Activated CD4-positive, alpha-beta T cell treated with anti-CD3 and anti-CD28 coated beads, Interleukin-2, amount 10 ng/mL, durations not matched to agents 7 days and 5 days (primary cell): ENCODE data around the gene CAB39. TPM values are rescaled to one million over a fixed set of nuclear protein-coding genes. Genes with fewer than 3 reads are reported as not detected.

ENCODE experiments used
- CTCF ChIA-PET: fragments of 350-600 bp; sonication (Branson Sonifier 250); formaldehyde crosslinking; loops from one replicate; lab custom pipeline; 2021; ENCODE audit warnings: antibody characterized with exemption; lab: Charles Lee
- POLR2A ChIA-PET: fragments of 350-600 bp; sonication (Branson Sonifier 250); formaldehyde crosslinking; loops from one replicate; lab custom pipeline; 2021; ENCODE audit warnings: antibody characterized with exemption; lab: Charles Lee
- DNase-seq: peaks from one replicate; pipeline ENCODE4 v3.0.0-alpha.2; 2020
- H3K27ac Mint-ChIP-seq: one replicate; pipeline ENCODE4 v1.8.0; 2021; ENCODE audit warnings: mild to moderate bottlenecking, moderate library complexity, mixed read lengths
- H3K27me3 Mint-ChIP-seq: one replicate; pipeline ENCODE4 v1.8.0; 2021; ENCODE audit warnings: mixed read lengths
- H3K36me3 Mint-ChIP-seq: one replicate; pipeline ENCODE4 v1.8.0; 2021; ENCODE audit warnings: low read depth, mixed read lengths
- H3K4me1 Mint-ChIP-seq: one replicate; pipeline ENCODE4 v1.8.0; 2021; ENCODE audit warnings: mixed read lengths
- H3K4me3 Mint-ChIP-seq: one replicate; pipeline ENCODE4 v1.8.0; 2021; ENCODE audit warnings: mild to moderate bottlenecking, moderate library complexity, mixed read lengths
- H3K9me3 Mint-ChIP-seq: one replicate; pipeline ENCODE4 v1.8.0; 2021; ENCODE audit warnings: mixed read lengths
- total RNA-seq, 2 experiments: library from RNA; stranded (reverse); gene quantifications; one replicate each; pipeline ENCODE4 v1.2.3, GENCODE V29; 2021

The CAB39 gene
- total RNA-seq, 2 experiments from 2014 or later, result 135 to 154 TPM

- H3K27ac Mint-ChIP-seq, result peak overlapping the region; percentile 2
- POLR2A ChIA-PET, result interaction anchor here (0.6 kb wide), 1 partner anchor 15 kb away, joined by 3 read pairs; no protein-coding TSS in a partner anchor
- no peak overlapping the region for H3K4me3 Mint-ChIP-seq
- no peaks in the 10 kb centered on the region for H3K27me3 Mint-ChIP-seq
- CTCF ChIA-PET, result interaction anchor here (3.4 kb wide), 1 partner anchor 7 kb away, joined by 16 read pairs; no protein-coding TSS in a partner anchor
- H3K36me3 Mint-ChIP-seq, result peaks cover 63% of the 10 kb centered on the region
- peaks cover 14% of the 10 kb centered on the region for H3K9me3 Mint-ChIP-seq
- peaks cover 37% of the 10 kb centered on the region for H3K4me1 Mint-ChIP-seq
- DNase-seq, result no peak
Measured at GRCh38 chr2:230796280-230796862, 83.7 kb downstream of the CAB39 start.

GRCh38 chr2:230797515-230798495 lies 85.2 kb downstream of the CAB39 start:
- peaks cover 7% of the 10 kb centered on the region for H3K9me3 Mint-ChIP-seq
- CTCF ChIA-PET, result interaction anchor here (0.7 to 3.4 kb wide), 20 partner anchors 9 to 775 kb away, joined by 3 to 16 read pairs (median 4); partner anchors contain the start of gene CAB39
- H3K36me3 Mint-ChIP-seq, result peaks cover 62% of the 10 kb centered on the region
- POLR2A ChIA-PET, result interaction anchor here (0.7 to 1.3 kb wide), 2 partner anchors 75 to 84 kb away, joined by 3 to 7 read pairs; no protein-coding TSS in a partner anchor
- DNase-seq, result no peak
- H3K27ac Mint-ChIP-seq, result no peak overlapping the region
- peaks cover 31% of the 10 kb centered on the region for H3K4me1 Mint-ChIP-seq
- H3K27me3 Mint-ChIP-seq, result no peaks in the 10 kb centered on the region
- H3K4me3 Mint-ChIP-seq, result no peak overlapping the region

- Mint-ChIP-seq H3K36me3 (peaks cover 62% of the 10 kb centered on the region), H3K4me3 (no peak overlapping the region), H3K9me3 (peaks cover under 1% of the 10 kb centered on the region), H3K4me1 (peaks cover 32% of the 10 kb centered on the region), H3K27me3 (no peaks in the 10 kb centered on the region), H3K27ac (peak overlapping the region; percentile 43)
- ChIA-PET POLR2A (interaction anchor here (0.7 to 1.3 kb wide), 2 partner anchors 76 to 85 kb away, joined by 3 to 7 read pairs; no protein-coding TSS in a partner anchor), CTCF (interaction anchor here (0.7 to 3.4 kb wide), 20 partner anchors 10 to 776 kb away, joined by 3 to 16 read pairs (median 4); partner anchors contain the start of gene CAB39)
- peak; percentile 80 for DNase-seq
Measured at GRCh38 chr2:230798769-230799399, 86.2 kb downstream of the CAB39 start.

GRCh38 chr2:230805353-230806017 lies 92.8 kb downstream of the CAB39 start:
- CTCF ChIA-PET, result interaction anchor here (0.6 kb wide), 1 partner anchor 16 kb away, joined by 3 read pairs; no protein-coding TSS in a partner anchor
- no peak for DNase-seq
- H3K4me3 Mint-ChIP-seq, result no peak overlapping the region

GRCh38 chr2:230807729-230808128 lies 95.1 kb downstream of the CAB39 start:
- H3K27ac Mint-ChIP-seq, result no peak overlapping the region
- POLR2A ChIA-PET, result no interaction called here
- CTCF ChIA-PET, result no interaction called here
- no peak overlapping the region for H3K4me3 Mint-ChIP-seq
- peaks cover 65% of the 10 kb centered on the region for H3K36me3 Mint-ChIP-seq
- no peaks in the 10 kb centered on the region for H3K9me3 Mint-ChIP-seq
- no peaks in the 10 kb centered on the region for H3K27me3 Mint-ChIP-seq
- peaks cover 17% of the 10 kb centered on the region for H3K4me1 Mint-ChIP-seq
- DNase-seq, result no peak

More at GRCh38 chr2:230805353-230806017, 92.8 kb downstream of the CAB39 start:
- peaks cover 23% of the 10 kb centered on the region for H3K4me1 Mint-ChIP-seq
- no peak overlapping the region for H3K27ac Mint-ChIP-seq
- H3K36me3 Mint-ChIP-seq, result peaks cover 67% of the 10 kb centered on the region
- H3K27me3 Mint-ChIP-seq, result no peaks in the 10 kb centered on the region
- H3K9me3 Mint-ChIP-seq, result no peaks in the 10 kb centered on the region
- POLR2A ChIA-PET, result no interaction called here

GRCh38 chr2:230809015-230809414 lies 96.4 kb downstream of the CAB39 start:
- H3K36me3 Mint-ChIP-seq, result peaks cover 62% of the 10 kb centered on the region
- H3K4me1 Mint-ChIP-seq, result peaks cover 8% of the 10 kb centered on the region
- POLR2A ChIA-PET, result no interaction called here
- DNase-seq, result no peak
- no peaks in the 10 kb centered on the region for H3K27me3 Mint-ChIP-seq
- no peak overlapping the region for H3K27ac Mint-ChIP-seq
- CTCF ChIA-PET, result interaction anchor here (0.7 to 3.5 kb wide), 4 partner anchors 10 to 168 kb away, joined by 3 to 8 read pairs (median 4); no protein-coding TSS in a partner anchor
- no peak overlapping the region for H3K4me3 Mint-ChIP-seq
- H3K9me3 Mint-ChIP-seq, result no peaks in the 10 kb centered on the region

GRCh38 chr2:230809677-230810251 lies 97.1 kb downstream of the CAB39 start:
- H3K4me1 Mint-ChIP-seq, result peaks cover 12% of the 10 kb centered on the region
- ChIA-PET CTCF (interaction anchor here (0.6 to 3.5 kb wide), 4 partner anchors 11 to 169 kb away, joined by 3 to 8 read pairs (median 4); no protein-coding TSS in a partner anchor), POLR2A (no interaction called here)
- peak overlapping the region; percentile 4 for H3K27ac Mint-ChIP-seq
- DNase-seq, result no peak
- H3K9me3 Mint-ChIP-seq, result no peaks in the 10 kb centered on the region
- peaks cover 61% of the 10 kb centered on the region for H3K36me3 Mint-ChIP-seq
- H3K27me3 Mint-ChIP-seq, result no peaks in the 10 kb centered on the region
- H3K4me3 Mint-ChIP-seq, result no peak overlapping the region

- CTCF ChIA-PET, result interaction anchor here (1.0 to 3.5 kb wide), 2 partner anchors 12 to 13 kb away, joined by 3 to 8 read pairs; no protein-coding TSS in a partner anchor
- H3K27ac Mint-ChIP-seq, result no peak overlapping the region
- no peak for DNase-seq
- H3K4me1 Mint-ChIP-seq, result peaks cover 21% of the 10 kb centered on the region
- H3K4me3 Mint-ChIP-seq, result no peak overlapping the region
- no peaks in the 10 kb centered on the region for H3K27me3 Mint-ChIP-seq
- peaks cover 64% of the 10 kb centered on the region for H3K36me3 Mint-ChIP-seq
- POLR2A ChIA-PET, result interaction anchor here (0.7 kb wide), 1 partner anchor 432 kb away, joined by 3 read pairs; no protein-coding TSS in a partner anchor
- H3K9me3 Mint-ChIP-seq, result no peaks in the 10 kb centered on the region
Measured at GRCh38 chr2:230811508-230811907, 98.9 kb downstream of the CAB39 start.

- Mint-ChIP-seq H3K4me3 (no peak overlapping the region), H3K27me3 (no peaks in the 10 kb centered on the region), H3K9me3 (no peaks in the 10 kb centered on the region), H3K36me3 (peaks cover 66% of the 10 kb centered on the region), H3K27ac (no peak overlapping the region), H3K4me1 (peaks cover 25% of the 10 kb centered on the region)
- ChIA-PET POLR2A (interaction anchor here (0.7 kb wide), 1 partner anchor 432 kb away, joined by 3 read pairs; no protein-coding TSS in a partner anchor), CTCF (interaction anchor here (3.5 kb wide), 1 partner anchor 13 kb away, joined by 8 read pairs; no protein-coding TSS in a partner anchor)
- no peak for DNase-seq
Measured at GRCh38 chr2:230812033-230812432, 99.4 kb downstream of the CAB39 start.

GRCh38 chr2:230814616-230815015 lies 102.0 kb downstream of the CAB39 start:
- DNase-seq, result no peak
- ChIA-PET POLR2A (no interaction called here), CTCF (interaction anchor here (1.2 to 2.4 kb wide), 2 partner anchors 10 to 14 kb away, joined by 3 to 10 read pairs; no protein-coding TSS in a partner anchor)
- Mint-ChIP-seq H3K4me1 (peaks cover 19% of the 10 kb centered on the region), H3K27me3 (no peaks in the 10 kb centered on the region), H3K27ac (peak overlapping the region; percentile 0), H3K4me3 (no peak overlapping the region), H3K9me3 (no peaks in the 10 kb centered on the region), H3K36me3 (peaks cover 68% of the 10 kb centered on the region)

- no peak overlapping the region for H3K4me3 Mint-ChIP-seq
- POLR2A ChIA-PET, result no interaction called here
- H3K27me3 Mint-ChIP-seq, result no peaks in the 10 kb centered on the region
- H3K9me3 Mint-ChIP-seq, result no peaks in the 10 kb centered on the region
- H3K36me3 Mint-ChIP-seq, result peaks cover 71% of the 10 kb centered on the region
- H3K27ac Mint-ChIP-seq, result no peak overlapping the region
- no peak for DNase-seq
- CTCF ChIA-PET, result interaction anchor here (2.4 kb wide), 1 partner anchor 9 kb away, joined by 10 read pairs; no protein-coding TSS in a partner anchor
- peaks cover 19% of the 10 kb centered on the region for H3K4me1 Mint-ChIP-seq
Measured at GRCh38 chr2:230815088-230815487, 102.4 kb downstream of the CAB39 start.
